ENCODE measurements around the gene LCE2D. TPM values are rescaled to one million over a fixed set of nuclear protein-coding genes. Genes with fewer than 3 reads are reported as not detected.
"Not testable (repeated sequence)": the region's sequence is repeated elsewhere in the genome, so short reads cannot be mapped to it uniquely, and the experiment has no call there.

Gene LCE2D
- total and polyA plus RNA-seq, 2 donors (not counting 1 experiment from before 2014, with no cell fraction given) = not detected

- ChIA-PET CTCF (no interaction called here), POLR2A (no interaction called here)
- H3K27ac ChIP-seq (ENCODE audit: low read length in 2 of 2) = no peak overlapping the region
- H3K9ac ChIP-seq (ENCODE audit: low read length) = no peak overlapping the region
- no peaks in the 10 kb centered on the region for H3K9me3 ChIP-seq (ENCODE audit: control extremely low read depth in 1 of 3, control insufficient read depth in 2 of 3, insufficient read depth in 1 of 3, low read length in 2 of 3)
- no peaks in the 10 kb centered on the region for H3K4me1 Mint-ChIP-seq
- H3K4me3 Mint-ChIP-seq = no peak overlapping the region
- H3K4me1 ChIP-seq (ENCODE audit: control insufficient read depth in 2 of 2, insufficient read depth in 2 of 2, low read length in 2 of 2) = no peaks in the 10 kb centered on the region
- H3K27me3 Mint-ChIP-seq = peaks cover 17% of the 10 kb centered on the region
- DNase-seq (no peak), ATAC-seq (ENCODE audit: low read depth) (no peak)
- TF ChIP-seq, protein P1, sequence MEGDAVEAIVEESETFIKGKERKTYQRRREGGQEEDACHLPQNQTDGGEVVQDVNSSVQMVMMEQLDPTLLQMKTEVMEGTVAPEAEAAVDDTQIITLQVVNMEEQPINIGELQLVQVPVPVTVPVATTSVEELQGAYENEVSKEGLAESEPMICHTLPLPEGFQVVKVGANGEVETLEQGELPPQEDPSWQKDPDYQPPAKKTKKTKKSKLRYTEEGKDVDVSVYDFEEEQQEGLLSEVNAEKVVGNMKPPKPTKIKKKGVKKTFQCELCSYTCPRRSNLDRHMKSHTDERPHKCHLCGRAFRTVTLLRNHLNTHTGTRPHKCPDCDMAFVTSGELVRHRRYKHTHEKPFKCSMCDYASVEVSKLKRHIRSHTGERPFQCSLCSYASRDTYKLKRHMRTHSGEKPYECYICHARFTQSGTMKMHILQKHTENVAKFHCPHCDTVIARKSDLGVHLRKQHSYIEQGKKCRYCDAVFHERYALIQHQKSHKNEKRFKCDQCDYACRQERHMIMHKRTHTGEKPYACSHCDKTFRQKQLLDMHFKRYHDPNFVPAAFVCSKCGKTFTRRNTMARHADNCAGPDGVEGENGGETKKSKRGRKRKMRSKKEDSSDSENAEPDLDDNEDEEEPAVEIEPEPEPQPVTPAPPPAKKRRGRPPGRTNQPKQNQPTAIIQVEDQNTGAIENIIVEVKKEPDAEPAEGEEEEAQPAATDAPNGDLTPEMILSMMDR (IDR thresholded peaks at IDR 0.05) = no peak
- no peak for TF ChIP-seq EZH2 (IDR thresholded peaks at IDR 0.05; ENCODE audit: borderline replicate concordance, insufficient read depth, low read depth, low read length, poor library complexity, severe bottlenecking)
- H3K36me3 ChIP-seq (replicated peaks in 1 of 2; ENCODE audit: control extremely low read depth in 1 of 2, control insufficient read depth in 1 of 2, extremely low read depth in 1 of 2, insufficient read depth in 2 of 2, low read length in 1 of 2) = no peaks in the 10 kb centered on the region
- H3K4me2 ChIP-seq (replicated peaks; ENCODE audit: low read depth, low read length, poor library complexity, severe bottlenecking) = no peak overlapping the region
- H2AFZ ChIP-seq (ENCODE audit: insufficient read depth, low read depth, low read length, poor library complexity, severe bottlenecking) = no peak overlapping the region
- no peaks in the 10 kb centered on the region for H3K79me2 ChIP-seq (ENCODE audit: control insufficient read depth, insufficient read depth, low read length)
- intact Hi-C loops (cut with micrococcal nuclease) = no loop called here
- no peak overlapping the region for H3K4me3 ChIP-seq (ENCODE audit: control extremely low read depth in 1 of 5, extremely low read depth in 1 of 5, insufficient read depth in 1 of 5, low read depth in 2 of 5, low read length in 4 of 5)
- no peaks in the 10 kb centered on the region for H4K20me1 ChIP-seq (ENCODE audit: control insufficient read depth, insufficient read depth, low read length, poor library complexity, severe bottlenecking)
- no peak overlapping the region for H3K27ac Mint-ChIP-seq
- no peaks in the 10 kb centered on the region for H3K9me3 Mint-ChIP-seq (ENCODE audit: insufficient read depth)
- H3K27me3 ChIP-seq (replicated peaks in 1 of 4; ENCODE audit: control extremely low read depth in 1 of 4, control insufficient read depth in 3 of 4, insufficient read depth in 4 of 4, low read length in 3 of 4) = peaks cover 0 to 2% (median 0%) of the 10 kb centered on the region in 4 experiments
Measured at GRCh38 chr1:152683846-152684245, 20.7 kb downstream of the LCE2D start.

DNA sequence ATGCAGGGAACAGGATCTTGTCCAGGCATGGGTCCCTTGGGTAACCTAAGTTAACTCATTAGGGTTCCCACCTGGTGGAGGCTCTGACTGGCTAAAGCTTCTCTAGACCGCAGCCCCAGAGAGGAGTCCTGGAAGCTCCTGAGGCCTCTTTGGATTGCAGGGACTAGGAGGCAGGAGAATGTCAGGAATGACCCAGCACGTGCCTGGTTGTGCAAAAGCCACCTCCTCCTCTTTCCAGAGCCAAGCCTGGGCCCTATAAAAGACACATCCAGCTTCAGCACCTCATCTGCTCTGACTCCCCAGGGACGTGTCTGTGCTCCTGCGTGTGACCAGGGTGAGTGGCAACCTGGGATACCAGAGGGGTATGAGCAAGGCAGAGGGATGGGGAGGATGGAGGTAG lies 22.6 kb downstream of the LCE2D start, which contains the start of gene LCE2B:
Gene LCE2B (plus strand): TSS at position 301 of the 400 bp plus-strand sequence. CDS start 721 bp downstream, outside the sequence.
- H3K4me2 ChIP-seq (replicated peaks; ENCODE audit: low read depth, low read length, poor library complexity, severe bottlenecking); H3K27ac Mint-ChIP-seq; H3K9ac ChIP-seq (ENCODE audit: low read length); DNase-seq; H3K4me3 Mint-ChIP-seq; H4K20me1 ChIP-seq (ENCODE audit: control insufficient read depth, insufficient read depth, low read length, poor library complexity, severe bottlenecking); H3K4me1 Mint-ChIP-seq; CTCF ChIA-PET; ATAC-seq (ENCODE audit: low read depth); H3K36me3 ChIP-seq (replicated peaks in 1 of 2; ENCODE audit: control extremely low read depth in 1 of 2, control insufficient read depth in 1 of 2, extremely low read depth in 1 of 2, insufficient read depth in 2 of 2, low read length in 1 of 2); H2AFZ ChIP-seq (ENCODE audit: insufficient read depth, low read depth, low read length, poor library complexity, severe bottlenecking); intact Hi-C loops (cut with micrococcal nuclease); H3K9me3 ChIP-seq (ENCODE audit: control extremely low read depth in 1 of 3, control insufficient read depth in 2 of 3, insufficient read depth in 1 of 3, low read length in 2 of 3); H3K4me3 ChIP-seq (ENCODE audit: control extremely low read depth in 1 of 5, extremely low read depth in 1 of 5, insufficient read depth in 1 of 5, low read depth in 2 of 5, low read length in 4 of 5); H3K79me2 ChIP-seq (ENCODE audit: control insufficient read depth, insufficient read depth, low read length); H3K27me3 ChIP-seq (replicated peaks in 1 of 4; ENCODE audit: control extremely low read depth in 1 of 4, control insufficient read depth in 3 of 4, insufficient read depth in 4 of 4, low read length in 3 of 4); H3K4me1 ChIP-seq (ENCODE audit: control insufficient read depth in 2 of 2, insufficient read depth in 2 of 2, low read length in 2 of 2); H3K27ac ChIP-seq (ENCODE audit: low read length in 2 of 2); H3K9me3 Mint-ChIP-seq (ENCODE audit: insufficient read depth); POLR2A ChIA-PET: not testable (repeated sequence)
- peaks cover 25% of the 10 kb centered on the region for H3K27me3 Mint-ChIP-seq
- WGBS (ENCODE audit: insufficient coverage) = 50% methylated on average over 2 of the region's 4 CpGs
